HG03039 (cell line): ENCODE data around the gene CIB2.

Experiments used
- ATAC-seq: cut with Tn5 transposase; IDR thresholded peaks from one replicate; pipeline ENCODE4 v1.9.1; 2021; ENCODE audit warnings: mild to moderate bottlenecking, moderate library complexity; ENCODE audit not compliant: unreplicated experiment

Gene CIB2

GRCh38 chr15:78149805-78150751 lies 18.8 kb upstream of the CIB2 start:
- ATAC-seq: peak; percentile 3

DNA sequence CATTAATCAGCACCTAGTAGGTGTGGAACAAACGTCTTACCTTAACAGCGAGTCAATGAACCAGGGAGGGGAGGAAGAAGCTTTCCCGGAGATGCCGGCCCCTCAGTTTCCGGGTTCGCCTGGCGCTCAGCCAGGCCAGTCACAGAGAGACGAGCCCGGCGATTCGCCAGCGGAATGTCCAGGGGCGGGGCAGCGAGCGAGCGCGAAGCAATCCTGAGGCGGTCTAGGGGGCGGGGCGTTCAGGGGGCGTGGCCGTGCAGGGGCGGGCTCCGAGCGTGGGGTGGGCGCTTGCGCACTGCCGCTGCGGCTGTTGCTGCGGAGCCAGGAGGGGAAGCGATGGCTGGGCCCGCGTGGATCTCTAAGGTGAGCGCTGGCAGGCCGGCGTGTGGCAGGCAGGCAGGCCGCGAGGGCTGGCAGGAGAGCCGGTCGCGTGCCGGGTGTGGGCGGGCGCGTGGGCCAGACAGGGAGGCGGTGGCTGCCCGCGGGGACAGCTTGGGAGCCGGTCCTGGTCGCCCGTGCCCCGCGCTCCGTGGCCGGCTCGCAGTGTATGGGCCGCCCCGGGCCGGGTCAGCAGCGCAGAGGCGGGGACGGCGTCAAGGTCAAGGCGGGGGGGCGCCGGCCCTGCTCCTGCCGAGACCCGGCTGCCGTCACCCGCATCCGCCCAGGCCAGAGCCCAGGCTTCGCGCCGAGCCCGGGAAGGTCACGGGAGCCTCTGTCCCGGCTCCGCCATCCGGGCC lies 18.0 kb upstream of the CIB2 start, which contains the start of gene IDH3A:
IDH3A (plus strand) TSS at position 295 of the 737 bp plus-strand sequence; CDS start at position 337, 42 bp downstream.
- peak; percentile 78 for ATAC-seq

GRCh38 chr15:78148392-78149067 lies 17.3 kb upstream of the CIB2 start:
- no peak for ATAC-seq

DNA sequence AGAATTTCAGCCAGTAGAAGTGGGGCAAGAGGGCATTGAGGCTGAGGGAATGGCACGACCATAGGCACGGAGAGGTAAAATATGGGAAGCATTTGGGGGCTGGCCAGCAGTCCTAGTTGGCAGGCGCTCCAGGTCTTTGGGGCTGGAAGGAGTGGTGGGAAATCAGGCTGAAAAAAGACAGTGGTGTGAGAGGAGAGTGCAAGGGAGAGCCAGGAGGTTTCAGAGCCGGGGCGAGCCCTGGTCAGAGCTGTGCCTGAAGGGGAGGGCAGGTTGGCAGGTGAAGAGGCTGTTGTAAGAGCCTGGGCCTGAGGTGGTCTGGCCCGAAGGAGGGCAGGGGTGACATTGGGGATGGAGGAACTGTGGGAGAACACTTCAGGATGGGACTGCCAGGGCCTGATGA lies 16.3 kb upstream of the CIB2 start:
- no peak for ATAC-seq

- no peak for ATAC-seq
Measured at GRCh38 chr15:78146425-78147154, 15.3 kb upstream of the CIB2 start.

DNA sequence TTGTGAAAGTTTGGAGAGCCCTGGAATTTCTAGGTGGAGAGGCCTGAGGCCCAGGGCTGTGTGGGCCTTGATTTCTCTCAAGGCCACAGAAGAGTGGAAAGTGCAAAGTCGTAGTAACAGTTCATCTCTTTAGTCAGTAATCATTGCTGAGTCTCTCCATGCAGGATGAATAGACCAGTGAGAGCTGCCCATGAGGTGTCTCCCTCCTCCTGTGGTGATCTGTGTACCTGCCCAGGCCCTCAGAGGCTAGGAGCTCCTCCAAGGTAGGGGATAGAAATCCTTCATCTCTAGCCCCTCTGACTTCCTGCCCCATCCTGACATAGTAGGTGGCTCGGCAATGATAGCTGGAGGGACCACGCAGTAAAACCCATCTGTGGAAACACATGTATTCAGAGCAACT lies 11.1 kb upstream of the CIB2 start:
- no peak for ATAC-seq

DNA sequence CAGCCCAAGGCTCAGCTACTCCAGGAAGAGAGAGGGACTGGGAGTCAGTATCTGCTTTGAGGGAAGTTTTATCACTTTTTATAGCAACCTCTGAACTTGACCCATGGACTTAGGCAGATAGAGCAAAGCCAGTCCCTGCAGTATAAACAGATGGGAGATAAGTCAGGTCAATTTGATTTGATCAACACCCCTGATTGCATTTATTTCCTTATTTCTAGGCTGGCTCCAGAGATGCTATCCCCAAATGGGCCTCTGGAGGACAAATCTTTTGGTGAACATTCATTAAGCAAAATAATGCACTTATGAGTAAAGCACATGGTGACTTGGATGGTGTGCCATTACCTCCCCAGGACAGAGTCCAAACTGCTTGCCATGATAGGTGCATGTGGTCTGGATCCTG lies 9.0 kb upstream of the CIB2 start:
- ATAC-seq: no peak

- ATAC-seq: no peak
Measured at GRCh38 chr15:78139578-78139977, 8.3 kb upstream of the CIB2 start.

DNA sequence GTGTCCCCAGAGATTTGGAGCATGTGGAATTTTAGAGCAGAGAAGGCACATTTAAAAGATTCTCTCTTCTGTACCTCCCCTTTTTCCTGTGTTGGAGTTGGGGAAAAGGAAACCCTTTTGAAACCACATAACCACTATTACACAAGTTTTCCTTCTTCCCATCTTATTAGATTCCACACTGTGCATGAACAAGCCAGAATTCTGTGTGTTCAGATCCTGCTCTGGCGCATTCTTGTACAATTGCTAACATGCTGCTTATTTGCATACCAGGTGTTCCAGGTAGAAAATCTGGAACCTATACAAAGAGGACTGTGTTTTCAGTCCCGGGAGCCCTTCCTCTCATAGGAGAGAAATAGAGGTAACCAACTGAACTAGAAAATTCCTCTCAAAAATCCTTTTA lies 2.6 kb upstream of the CIB2 start:
- no peak for ATAC-seq

- ATAC-seq: peak; percentile 35
Measured at GRCh38 chr15:78130466-78131294, 565 bp downstream of the CIB2 start.

DNA sequence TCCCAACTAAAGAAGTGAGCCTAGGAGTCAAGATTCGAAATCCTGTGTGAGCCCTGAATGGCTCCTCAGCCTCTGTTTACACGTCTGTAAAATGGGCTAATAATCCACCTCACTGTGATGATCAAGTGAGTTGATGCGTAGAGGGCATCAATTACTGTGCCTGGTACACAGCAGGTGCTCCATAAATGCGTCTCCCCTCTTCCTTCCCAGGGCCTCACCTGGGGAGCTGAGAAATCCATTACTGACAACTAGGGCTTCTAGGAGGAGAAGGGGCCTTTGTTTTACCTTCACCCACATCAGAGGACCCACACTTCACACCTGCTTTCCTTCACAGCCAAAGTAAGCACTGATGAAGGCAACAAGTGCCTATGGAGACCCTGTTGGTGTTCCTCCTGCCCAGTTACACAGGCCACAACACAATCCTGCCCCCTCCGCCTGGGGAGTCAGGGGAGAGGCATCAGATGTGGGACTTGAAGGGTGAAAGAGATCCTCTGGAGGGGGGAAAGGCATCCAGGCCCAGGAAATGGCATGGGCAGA lies 1.4 kb downstream of the CIB2 start:
- no peak for ATAC-seq

GRCh38 chr15:78129077-78129750 lies 2.0 kb downstream of the CIB2 start:
- no peak for ATAC-seq

DNA sequence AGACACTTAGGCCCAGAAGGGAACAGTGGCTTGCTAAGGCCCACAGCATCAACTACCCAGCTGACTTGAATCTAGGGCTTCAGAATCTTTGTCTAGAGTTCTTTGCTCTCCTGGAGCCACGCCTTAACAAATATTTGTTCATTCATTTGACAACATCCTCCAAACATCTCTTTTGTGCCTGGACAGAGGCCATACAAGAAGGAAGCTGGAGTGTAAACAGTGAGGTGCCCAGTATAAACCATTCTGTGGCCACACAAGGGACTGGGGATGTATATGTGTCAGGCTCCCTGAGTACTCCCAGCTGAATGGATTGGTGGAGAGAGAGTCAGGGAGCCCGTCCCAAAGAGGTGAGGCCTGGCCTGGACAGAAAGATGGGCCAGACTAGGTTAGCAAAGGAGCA lies 3.4 kb downstream of the CIB2 start:
- no peak for ATAC-seq

- no peak for ATAC-seq
Measured at GRCh38 chr15:78125267-78125666, 6.0 kb downstream of the CIB2 start.

DNA sequence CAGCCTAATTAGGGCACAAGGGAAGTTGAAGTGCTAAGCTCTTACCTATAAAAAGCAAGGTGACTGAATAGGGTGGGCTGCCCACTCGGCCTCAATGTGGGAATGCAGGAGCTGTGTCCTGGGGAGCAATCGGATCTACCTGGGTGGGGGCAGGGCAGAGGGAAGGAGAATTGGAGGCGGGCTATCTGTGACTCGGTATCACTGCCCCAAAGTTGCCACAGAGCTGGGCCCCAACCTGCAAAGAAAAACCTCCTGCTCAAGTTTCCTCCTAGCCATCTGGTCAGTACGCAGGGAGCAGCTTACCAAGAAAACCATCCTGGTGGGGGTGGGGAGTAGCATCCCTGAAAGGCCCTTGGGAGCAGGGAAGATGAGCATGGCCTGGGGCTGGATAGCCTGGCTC lies 10.7 kb downstream of the CIB2 start:
- no peak for ATAC-seq

- no peak for ATAC-seq
Measured at GRCh38 chr15:78112551-78112950, 18.7 kb downstream of the CIB2 start.

DNA sequence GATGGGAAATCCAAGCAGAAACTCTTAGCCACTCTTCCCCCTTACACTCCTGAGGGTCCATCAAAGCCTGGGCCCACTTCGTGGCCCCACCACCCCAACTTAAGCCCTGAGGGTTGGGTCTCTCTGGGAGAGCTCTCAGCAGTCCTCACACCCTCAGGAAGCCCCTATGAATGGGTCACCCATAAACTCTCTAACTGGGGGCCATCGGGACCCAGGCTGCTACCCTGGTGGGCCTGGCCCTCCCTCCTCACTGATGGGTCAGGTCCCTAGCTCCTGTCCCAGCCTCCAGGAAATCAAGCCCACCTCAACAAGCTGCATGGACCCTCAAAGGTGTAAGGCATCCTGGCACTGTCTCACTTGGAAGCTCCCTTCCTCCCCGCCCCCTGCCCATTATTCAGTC lies 19.5 kb downstream of the CIB2 start:
- no peak for ATAC-seq

- no peak for ATAC-seq
Measured at GRCh38 chr15:78110916-78111475, 20.2 kb downstream of the CIB2 start.

DNA sequence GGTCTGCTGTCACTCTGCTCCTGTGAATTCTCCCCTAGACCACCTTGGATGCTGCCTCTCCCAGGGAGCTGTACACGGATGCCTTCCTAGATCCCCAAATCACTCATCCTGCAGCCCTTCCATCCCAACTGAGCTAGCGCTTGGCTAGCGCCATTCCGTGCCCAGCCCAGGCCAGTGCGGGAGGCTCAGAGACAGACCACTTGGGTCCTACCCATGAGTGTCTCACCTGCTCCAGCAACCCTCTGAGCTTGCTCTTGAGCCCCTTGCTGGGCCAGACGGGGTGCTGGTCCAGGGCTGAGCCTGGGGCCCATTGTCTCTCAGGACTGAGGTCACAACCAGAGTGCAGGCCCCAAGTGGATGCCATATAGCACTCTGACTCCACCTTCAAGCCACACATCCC lies 21.1 kb downstream of the CIB2 start:
- no peak for ATAC-seq
